Erythroblast (primary cell): ENCODE data around the gene STK17B.
"Not testable (repeated sequence)": the region's sequence is repeated elsewhere in the genome, so short reads cannot be mapped to it uniquely, and the experiment has no call there.

ENCODE experiments used
- DNase-seq, 2 experiments: peaks; one replicate each; lab custom pipeline; 2025; lab: John Stamatoyannopoulos, UW
- GATA1 ChIP-seq: IDR thresholded peaks from 2 replicates; pipeline ENCODE4 v1.6.1; 2011; ENCODE audit warnings: low read depth, mild to moderate bottlenecking, control low read depth, low read length, moderate library complexity
- POLR2A ChIP-seq: IDR thresholded peaks from 2 replicates; pipeline ENCODE4 v1.6.1; 2011; ENCODE audit warnings: mild to moderate bottlenecking, low read length

The STK17B gene

DNA sequence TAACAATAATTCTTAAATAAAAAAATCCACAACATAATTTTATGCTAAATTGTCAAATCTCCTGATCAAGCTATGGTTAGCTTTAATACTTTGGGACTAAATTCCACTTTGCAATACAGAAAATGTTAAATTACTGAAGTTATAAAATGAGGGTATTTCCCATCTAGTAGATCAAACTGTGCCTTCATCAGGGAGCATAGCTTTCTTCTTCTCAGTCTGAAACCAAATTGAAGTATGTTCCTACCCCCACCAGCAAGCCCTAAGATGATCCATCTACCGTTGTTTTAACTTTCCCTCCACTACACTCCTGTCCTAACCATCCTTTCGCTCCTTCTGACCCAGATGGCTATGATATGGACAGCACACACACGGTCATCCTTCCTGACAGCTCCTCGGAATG lies 24.4 kb upstream of the STK17B start:
- DNase-seq: no peak
- TF ChIP-seq GATA1 (no peak), POLR2A (no peak)

DNA sequence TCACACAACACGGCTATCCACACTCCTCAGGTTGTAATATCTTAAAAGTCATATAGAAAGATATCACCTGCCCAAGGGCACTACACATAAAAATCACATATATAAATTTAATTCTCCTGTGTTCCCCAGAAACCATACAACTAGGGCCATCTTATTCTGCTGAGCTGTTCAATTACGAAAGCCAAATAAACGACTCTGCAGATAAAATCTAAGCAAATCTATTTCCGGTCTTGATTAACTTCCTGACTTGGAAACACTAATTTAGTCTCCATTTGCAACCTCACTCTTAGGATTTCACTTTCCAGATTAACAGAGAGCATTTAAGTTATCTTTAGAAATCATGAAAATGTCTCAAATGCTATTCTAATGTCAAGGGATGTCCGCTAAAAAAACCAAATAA lies 23.9 kb upstream of the STK17B start:
- TF ChIP-seq POLR2A: no peak
- TF ChIP-seq GATA1: no peak
- no peak for DNase-seq

DNA sequence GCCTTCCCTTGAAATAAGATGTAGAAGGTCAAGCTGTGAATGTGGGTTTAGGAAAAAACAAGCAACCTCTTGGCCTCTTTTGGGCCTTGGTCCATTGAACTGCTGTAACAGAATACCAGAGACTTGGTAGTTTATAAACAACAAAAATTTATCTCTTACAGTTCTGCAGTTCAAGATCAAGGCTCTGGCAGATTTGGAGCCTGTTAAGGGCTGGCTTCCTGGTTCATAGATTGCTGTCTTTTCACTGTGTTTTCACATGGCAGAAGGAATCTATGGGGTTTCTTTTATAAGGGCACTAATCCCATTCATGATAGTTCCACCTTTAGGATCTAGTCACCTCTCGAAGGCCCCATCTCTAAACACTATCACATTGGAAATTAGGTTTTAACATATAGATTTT lies 20.2 kb upstream of the STK17B start:
- TF ChIP-seq POLR2A: no peak
- TF ChIP-seq GATA1: no peak
- DNase-seq: no peak

DNA sequence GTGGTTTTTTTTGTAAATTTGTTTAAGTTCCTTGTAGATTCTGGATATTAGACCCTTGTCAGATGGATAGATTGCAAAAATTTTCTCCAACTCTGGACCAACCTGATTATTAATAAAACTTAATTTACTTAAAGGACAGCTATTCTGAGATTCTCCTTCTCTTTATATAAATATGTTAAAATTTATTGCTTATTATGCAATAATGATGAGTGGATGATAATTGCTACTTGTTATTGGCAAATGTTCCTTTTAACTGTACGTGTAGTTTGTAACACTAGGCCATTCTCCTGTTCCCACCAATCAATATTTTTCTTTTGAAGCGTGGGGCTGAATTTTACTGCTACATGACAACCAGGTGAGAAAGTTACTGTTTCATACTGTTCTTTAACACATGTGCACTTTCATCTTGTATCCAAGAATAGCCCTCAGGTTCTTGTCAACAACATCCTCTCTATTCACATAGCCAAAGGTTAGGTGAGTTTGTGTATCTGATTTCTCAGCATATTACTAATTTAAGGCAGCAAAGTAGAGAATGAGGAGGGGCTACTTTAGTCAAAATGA lies 16.6 kb upstream of the STK17B start:
- DNase-seq: no peak

DNA sequence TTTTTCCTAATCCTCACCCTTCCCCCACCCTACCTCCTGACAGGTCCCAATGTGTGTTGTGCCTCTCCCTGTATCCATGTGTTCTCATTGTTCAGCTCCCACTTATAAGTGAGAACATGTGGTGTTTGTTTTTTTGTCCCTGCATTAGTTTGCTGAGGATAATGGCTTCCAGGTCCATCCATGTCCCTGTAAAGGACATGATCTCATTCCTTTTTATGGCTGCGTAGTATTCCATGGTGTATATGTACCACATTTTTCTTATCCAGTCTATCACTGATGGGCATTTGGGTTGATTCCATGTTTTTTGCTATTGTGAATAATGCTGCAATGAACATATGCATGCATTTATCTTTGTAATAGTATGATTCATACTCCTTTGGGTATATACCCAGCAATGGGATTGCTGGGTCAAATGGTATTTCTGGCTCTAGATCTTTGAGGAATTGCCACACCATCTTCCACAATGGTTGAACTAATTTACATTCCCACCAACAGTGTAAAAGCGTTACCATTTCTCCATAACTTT lies 15.9 kb upstream of the STK17B start:
- not testable (repeated sequence) for DNase-seq

More for the DNA sequence above, 16.6 kb upstream of the STK17B start:
- TF ChIP-seq GATA1: no peak
- no peak for TF ChIP-seq POLR2A

DNA sequence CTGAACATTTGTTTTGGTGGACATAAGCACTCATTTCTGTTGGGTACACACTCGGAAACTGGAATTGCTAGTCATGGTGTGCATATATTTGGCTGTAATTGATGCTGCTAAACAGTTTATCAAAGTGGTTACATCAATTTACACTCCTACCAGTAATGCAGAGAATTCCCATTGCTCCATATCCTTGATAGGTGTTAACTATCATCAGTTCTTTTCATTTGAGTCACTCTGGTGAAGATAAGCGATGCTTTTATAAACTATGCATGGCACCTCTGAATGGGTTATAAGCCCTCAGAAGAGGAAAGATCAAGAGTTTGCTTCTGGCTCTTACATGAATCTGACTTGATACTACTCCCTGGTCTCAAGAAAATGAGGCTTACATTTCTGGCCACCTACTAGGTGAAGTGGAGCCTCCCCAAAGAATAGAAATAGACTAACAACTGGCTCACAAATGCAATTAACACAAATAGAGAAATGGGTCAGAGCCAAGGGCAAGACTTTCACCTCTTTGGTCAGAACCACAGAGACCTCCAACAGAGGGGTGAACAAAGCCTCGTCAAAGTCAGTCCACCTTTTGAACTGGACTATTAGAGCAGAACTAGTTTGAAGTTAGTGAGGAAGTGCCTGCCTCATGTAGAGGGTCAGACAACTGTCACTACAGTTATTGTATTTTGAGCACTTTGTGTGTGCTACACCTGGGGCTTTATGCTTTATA lies 15.0 kb upstream of the STK17B start:
- DNase-seq: no peak
- no peak for TF ChIP-seq GATA1
- no peak for TF ChIP-seq POLR2A

DNA sequence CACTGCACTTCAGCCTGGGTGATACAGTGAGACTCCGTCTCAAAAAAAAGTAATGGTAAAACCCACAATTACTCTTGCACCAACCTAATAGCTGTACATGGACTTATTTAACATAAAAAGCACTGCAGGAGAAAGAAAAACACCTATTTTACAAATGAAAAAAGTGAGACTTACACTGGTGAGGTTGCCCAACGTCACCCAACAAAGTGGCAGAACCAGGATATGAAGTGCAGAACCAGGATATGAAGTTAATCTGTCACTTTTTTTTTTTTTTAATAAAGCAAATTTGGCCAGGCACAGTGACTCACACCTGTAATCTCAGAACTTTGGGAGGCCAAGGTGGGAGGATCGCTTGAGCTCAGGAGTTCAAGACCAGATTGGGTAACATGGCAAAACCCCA lies 13.5 kb upstream of the STK17B start:
- no peak for DNase-seq

DNA sequence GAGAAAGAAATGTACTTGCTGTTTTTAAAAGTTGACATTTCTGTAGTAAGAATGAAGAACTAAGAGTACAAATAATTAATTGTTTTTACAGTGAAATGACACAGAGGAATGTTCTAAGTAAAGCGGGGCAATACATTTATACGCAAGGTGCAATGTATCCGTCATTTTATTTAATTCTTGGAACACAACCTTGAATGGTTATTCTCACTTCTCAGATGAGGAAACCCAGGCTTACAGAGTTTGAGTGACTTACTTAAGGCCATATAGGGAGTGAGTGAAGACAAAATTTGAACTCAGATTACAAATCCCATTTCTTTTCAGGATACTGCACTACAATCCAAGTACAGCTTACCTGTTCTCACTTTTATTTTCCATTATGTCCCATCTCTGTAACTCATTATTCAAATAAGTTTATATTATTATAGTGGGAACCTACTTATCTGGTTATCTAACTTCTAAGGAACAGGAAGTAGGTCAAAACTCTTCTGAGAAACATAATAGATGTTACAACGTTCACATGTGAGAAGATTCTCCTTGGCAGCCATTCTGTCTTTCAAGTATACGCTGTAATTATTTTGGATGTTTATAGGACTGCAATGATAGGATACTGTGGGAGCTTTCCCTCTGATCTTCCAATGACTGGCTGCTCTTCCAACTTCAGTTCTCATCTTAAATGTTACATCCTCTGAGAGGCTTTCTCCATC lies 12.3 kb upstream of the STK17B start:
- DNase-seq: no peak
- TF ChIP-seq GATA1 (no peak), POLR2A (no peak)

More for the DNA sequence above, 13.5 kb upstream of the STK17B start:
- no peak for TF ChIP-seq POLR2A
- TF ChIP-seq GATA1: no peak

DNA sequence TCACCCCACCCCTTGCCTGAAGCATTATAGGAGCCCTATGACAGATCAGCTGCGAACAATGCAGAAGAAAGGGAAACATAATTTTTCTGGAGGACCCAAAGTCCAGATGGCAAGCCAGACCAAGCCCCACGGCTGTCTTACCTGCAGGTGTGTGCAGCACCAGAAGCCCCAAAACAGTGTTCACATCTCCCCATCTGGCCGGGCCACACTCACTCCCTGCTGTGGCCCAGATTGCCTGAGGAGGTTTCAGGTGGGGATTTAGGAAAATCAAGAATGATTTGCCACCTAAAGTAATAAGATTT lies 11.7 kb upstream of the STK17B start:
- no peak for DNase-seq

DNA sequence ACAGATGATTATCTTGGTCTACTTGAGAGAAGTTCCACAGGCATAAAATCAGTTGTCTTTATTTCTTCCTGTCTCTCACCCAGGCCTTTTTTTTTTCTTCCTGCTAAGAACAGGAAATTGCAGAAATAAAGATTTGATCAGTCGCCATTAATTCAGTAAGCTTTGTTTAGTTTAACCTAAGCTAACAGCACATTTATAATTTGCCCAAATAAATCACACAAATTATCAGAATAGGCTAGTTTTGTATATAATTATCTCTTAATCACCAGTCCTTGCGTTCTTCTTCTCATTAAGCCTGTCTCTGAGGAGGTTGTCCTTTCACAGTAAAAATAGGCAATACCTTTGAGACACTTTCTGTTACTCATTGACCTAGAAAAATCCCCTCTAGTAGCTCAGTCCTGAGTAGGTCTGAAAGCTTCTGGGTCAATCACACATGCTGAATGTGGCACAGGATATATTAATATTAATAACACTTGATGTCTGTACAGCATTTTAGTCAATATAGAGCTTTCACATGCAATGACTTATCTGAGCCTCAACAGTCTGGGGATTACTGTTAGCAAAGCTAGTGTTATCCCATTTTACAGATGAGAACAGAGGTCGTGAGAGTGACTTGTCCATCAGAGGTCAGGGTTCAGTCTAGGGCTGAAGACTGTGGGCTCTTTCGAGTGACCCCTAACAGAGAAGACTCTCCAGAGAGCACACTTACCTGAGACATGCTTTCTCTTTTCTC lies 11.2 kb upstream of the STK17B start:
- TF ChIP-seq POLR2A (no peak), GATA1 (no peak)
- no peak for DNase-seq

More for the DNA sequence above, 11.7 kb upstream of the STK17B start:
- TF ChIP-seq GATA1: no peak
- no peak for TF ChIP-seq POLR2A

DNA sequence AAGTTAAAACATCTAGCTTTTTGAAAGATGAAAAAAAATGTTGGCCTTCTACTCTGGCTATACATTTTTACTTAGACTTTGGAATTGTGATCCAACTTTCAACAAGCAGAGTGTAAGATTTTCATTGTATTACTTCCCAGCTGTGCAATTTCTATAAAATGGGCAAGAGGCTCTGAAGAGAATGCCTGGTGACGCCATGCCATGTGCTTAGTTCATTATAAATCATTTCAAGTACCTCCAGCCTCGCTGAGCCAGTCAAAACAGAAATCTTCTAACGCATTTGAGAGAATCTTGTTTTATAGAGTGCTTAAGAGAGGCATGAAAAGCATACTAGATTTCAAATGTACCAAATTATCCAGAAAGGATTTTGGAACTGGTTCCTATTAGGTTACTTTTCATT lies 10.1 kb upstream of the STK17B start:
- DNase-seq: no peak

DNA sequence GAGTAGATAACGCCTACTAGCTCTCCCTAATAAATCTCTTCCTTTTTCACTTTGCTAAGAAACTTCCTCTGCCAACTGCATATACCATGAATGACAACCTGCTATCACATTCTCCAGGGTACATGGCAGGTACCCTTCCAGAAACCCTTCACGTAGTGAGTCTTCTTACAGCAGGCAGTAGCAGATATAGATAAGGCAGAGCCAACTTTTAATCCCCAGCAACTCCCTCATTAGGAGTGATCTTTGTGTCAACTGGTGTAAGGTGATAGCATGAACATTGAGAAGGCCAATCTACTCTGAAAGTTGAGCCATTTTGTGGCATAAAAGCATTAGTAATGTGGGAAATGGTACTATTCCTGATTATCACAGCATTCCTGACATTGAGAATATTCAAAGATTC lies 5.7 kb upstream of the STK17B start:
- peak; percentile 73 to 93 for DNase-seq
- TF ChIP-seq POLR2A (no peak), GATA1 (no peak)

More for the DNA sequence above, 10.1 kb upstream of the STK17B start:
- TF ChIP-seq POLR2A: no peak
- TF ChIP-seq GATA1: no peak

DNA sequence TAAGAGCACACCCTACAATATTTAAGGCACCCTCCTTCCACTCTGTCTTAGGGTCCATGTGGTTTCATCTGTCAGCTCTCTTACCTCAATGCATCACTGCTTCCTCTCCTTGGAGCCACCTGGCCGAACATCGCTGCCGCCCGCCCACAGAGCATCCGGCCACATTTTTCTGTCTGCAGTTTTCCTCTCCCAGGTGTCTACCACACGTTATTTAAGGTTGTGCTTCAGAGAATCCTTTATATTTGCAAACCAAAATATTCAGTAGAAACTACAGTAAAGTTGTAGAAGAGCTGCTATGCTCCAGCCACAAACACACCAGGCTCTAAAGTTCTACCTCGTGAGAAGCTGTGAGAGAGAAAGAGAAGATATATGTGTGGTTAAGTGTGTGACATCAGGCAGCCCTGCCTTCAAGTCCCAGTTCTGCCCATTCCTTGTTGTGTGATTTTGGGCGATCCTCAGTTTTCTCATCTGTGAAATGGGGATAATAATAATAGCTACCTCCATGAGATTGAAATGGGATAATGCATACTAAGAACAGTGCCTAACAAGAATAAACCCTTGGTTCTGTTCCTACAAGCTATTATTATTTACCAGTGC lies 4.9 kb upstream of the STK17B start:
- DNase-seq: no peak
- TF ChIP-seq POLR2A (no peak), GATA1 (no peak)

DNA sequence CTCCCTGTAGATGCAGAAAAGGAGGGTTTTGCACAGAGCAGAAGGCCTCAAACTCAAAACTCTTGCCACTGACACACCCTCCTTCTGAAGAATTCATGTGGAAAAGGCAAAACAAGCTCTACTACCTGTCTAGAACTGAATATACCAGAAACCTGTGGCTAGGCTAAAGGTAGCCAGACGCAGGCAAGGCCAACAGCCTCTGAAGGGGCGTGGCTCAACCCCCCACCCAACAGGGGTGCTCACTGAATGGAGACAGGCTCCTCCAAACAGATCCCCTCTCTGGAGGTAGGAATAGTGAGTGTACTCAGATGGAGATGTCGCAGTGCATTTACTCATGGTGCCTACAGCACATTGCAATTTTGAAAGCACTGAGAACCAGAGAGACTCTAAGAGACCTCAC lies 3.0 kb upstream of the STK17B start:
- DNase-seq: no peak
- TF ChIP-seq GATA1 (no peak), POLR2A (no peak)
